Liver (tissue), 3 donors: ENCODE data around the gene FRMD4A.

Source experiments
- ATF3 ChIP-seq: IDR thresholded peaks from 2 replicates; pipeline ENCODE4 v1.6.1; 2016; ENCODE audit warnings: antibody characterized with exemption
- CTCF ChIP-seq: fragments of 150-350 bp; IDR thresholded peaks from 2 replicates; pipeline ENCODE4 v1.5.1; 2017; ENCODE audit warnings: improper control_type of control experiment, low read depth, low read length; ENCODE audit not compliant: missing input control
- FOXA1 ChIP-seq: IDR thresholded peaks from 2 replicates; pipeline ENCODE4 v1.6.1; 2016; ENCODE audit warnings: antibody characterized with exemption
- GABPA ChIP-seq, 2 donors: IDR thresholded peaks in 1 of 2; conservative IDR thresholded peaks in 1 of 2; 2 replicates each; pipeline ENCODE4 v1.6.1; 2016; ENCODE audit warnings: antibody characterized with exemption in 2 of 2, mild to moderate bottlenecking in 1 of 2, moderate library complexity in 1 of 2
- HNF4G ChIP-seq: IDR thresholded peaks from 2 replicates; pipeline ENCODE4 v1.6.1; 2016; ENCODE audit warnings: antibody characterized with exemption
- JUND ChIP-seq, 2 donors: IDR thresholded peaks; 2 replicates each; pipeline ENCODE4 v1.6.1; 2016; ENCODE audit warnings: antibody characterized with exemption in 2 of 2
- MAX ChIP-seq: IDR thresholded peaks from 2 replicates; pipeline ENCODE4 v1.6.1; 2016; ENCODE audit warnings: antibody characterized with exemption
- NR2F2 ChIP-seq: IDR thresholded peaks from 2 replicates; pipeline ENCODE4 v1.6.1; 2016; ENCODE audit warnings: antibody characterized with exemption
- REST ChIP-seq: IDR thresholded peaks from 2 replicates; pipeline ENCODE4 v1.6.1; 2016; ENCODE audit warnings: antibody characterized with exemption, mild to moderate bottlenecking
- RXRA ChIP-seq, 2 donors: IDR thresholded peaks; 2 replicates each; pipeline ENCODE4 v1.6.1; 2017 to 2018; ENCODE audit warnings: antibody characterized with exemption in 2 of 2, mild to moderate bottlenecking in 1 of 2
- SP1 ChIP-seq: IDR thresholded peaks from 2 replicates; pipeline ENCODE4 v1.6.1; 2018; ENCODE audit warnings: antibody characterized with exemption, mild to moderate bottlenecking
- TAF1 ChIP-seq: conservative IDR thresholded peaks from 2 replicates; pipeline ENCODE4 v1.6.1; 2016; ENCODE audit warnings: antibody characterized with exemption, mild to moderate bottlenecking
- YY1 ChIP-seq: IDR thresholded peaks from 2 replicates; pipeline ENCODE4 v1.6.1; 2016; ENCODE audit warnings: antibody characterized with exemption, mild to moderate bottlenecking
- TF ChIP-seq, protein P1 (sequence below): IDR thresholded peaks from 2 replicates; pipeline ENCODE4 v1.6.1; 2016; ENCODE audit warnings: antibody characterized with exemption
- donor health status: healthy.
- donor health status: healthy.

DNA sequence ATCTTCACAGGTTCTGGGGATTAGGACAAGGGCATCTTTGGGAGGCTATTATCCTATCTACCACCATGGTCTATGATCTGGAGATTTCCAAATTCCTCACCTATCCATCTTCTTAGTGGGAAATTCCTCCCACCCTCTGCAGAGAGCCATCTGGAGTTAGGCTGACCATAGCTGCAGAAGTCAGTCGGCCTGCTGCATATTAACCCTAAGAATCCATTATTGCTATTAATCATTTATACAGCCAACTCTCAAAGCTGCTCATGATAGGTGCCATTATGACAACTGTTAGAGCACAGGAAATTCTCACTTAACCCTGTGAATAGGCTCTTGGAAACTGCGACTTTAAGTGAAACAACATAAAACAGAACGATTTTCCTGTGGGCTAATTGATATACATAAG is 60.4 kb downstream of the FRMD4A start:
- TF ChIP-seq CTCF (no peak), TAF1 (no peak), ATF3 (no peak), GABPA (IDR thresholded peaks at IDR 0.05 in 1 of 2, conservative IDR thresholded peaks at IDR 0.05 in 1 of 2) (no peak), SP1 (no peak), REST (no peak), RXRA (IDR thresholded peaks at IDR 0.05) (no peak), HNF4G (no peak), YY1 (no peak), NR2F2 (no peak), MAX (no peak), FOXA1 (no peak), JUND (IDR thresholded peaks at IDR 0.05) (no peak)
- TF ChIP-seq, protein P1, sequence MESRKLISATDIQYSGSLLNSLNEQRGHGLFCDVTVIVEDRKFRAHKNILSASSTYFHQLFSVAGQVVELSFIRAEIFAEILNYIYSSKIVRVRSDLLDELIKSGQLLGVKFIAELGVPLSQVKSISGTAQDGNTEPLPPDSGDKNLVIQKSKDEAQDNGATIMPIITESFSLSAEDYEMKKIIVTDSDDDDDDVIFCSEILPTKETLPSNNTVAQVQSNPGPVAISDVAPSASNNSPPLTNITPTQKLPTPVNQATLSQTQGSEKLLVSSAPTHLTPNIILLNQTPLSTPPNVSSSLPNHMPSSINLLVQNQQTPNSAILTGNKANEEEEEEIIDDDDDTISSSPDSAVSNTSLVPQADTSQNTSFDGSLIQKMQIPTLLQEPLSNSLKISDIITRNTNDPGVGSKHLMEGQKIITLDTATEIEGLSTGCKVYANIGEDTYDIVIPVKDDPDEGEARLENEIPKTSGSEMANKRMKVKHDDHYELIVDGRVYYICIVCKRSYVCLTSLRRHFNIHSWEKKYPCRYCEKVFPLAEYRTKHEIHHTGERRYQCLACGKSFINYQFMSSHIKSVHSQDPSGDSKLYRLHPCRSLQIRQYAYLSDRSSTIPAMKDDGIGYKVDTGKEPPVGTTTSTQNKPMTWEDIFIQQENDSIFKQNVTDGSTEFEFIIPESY = no peak
